Endothelial cell of umbilical vein (primary cell): ENCODE data around the gene TMEM92.

Source experiments
- EZH2 ChIP-seq: IDR thresholded peaks from 2 replicates; pipeline ENCODE4 v1.6.1; 2012; ENCODE audit warnings: borderline replicate concordance, low read depth, mild to moderate bottlenecking, moderate library complexity, low read length, inconsistent platforms; ENCODE audit not compliant: severe bottlenecking
- FOS ChIP-seq: IDR thresholded peaks from 2 replicates; pipeline ENCODE4 v1.6.1; 2011; ENCODE audit warnings: mild to moderate bottlenecking, low read length, moderate library complexity, borderline replicate concordance; ENCODE audit not compliant: insufficient read depth
- POLR2A ChIP-seq: IDR thresholded peaks from 2 replicates; pipeline ENCODE4 v1.6.1; 2012; ENCODE audit warnings: low read depth, mild to moderate bottlenecking, control low read depth, low read length
- POLR2AphosphoS5 ChIP-seq: IDR thresholded peaks from 2 replicates; pipeline ENCODE4 v1.6.1; 2012; ENCODE audit warnings: low read depth, mild to moderate bottlenecking, control low read depth, low read length, moderate library complexity; ENCODE audit not compliant: insufficient read depth
- TF ChIP-seq, protein P1 (sequence below), 2 donors: IDR thresholded peaks; 1 replicate in 1 of 2; 2 replicates in 1 of 2; pipeline ENCODE4 v1.5.1; 2011; ENCODE audit warnings: low read length in 2 of 2, mild to moderate bottlenecking in 2 of 2, moderate library complexity in 2 of 2, control low read depth in 1 of 2, inconsistent platforms in 1 of 2, low read depth in 1 of 2; ENCODE audit not compliant: insufficient read depth in 1 of 2; ENCODE audit errors: extremely low read depth in 1 of 2

DNA sequence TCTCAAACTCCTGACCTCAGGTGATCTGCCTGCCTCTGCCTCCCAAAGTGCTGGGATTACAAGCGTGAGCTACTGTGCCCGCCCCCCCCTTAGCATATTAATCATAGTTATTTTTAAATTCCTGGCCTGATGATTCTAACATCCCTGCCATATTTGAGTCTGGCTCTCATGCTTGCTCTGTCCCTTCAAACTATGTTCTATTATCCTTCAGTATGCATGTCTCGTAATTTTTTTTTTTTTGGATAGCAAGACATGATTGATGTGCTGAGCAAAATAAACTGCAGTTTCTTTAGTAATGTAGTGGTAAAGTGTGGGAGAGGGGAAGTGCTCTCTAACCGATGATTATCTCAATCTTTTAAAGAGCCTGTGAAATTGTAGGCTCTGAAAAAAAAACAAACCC lies 34.3 kb upstream of the TMEM92 start:
- TF ChIP-seq, protein P1, sequence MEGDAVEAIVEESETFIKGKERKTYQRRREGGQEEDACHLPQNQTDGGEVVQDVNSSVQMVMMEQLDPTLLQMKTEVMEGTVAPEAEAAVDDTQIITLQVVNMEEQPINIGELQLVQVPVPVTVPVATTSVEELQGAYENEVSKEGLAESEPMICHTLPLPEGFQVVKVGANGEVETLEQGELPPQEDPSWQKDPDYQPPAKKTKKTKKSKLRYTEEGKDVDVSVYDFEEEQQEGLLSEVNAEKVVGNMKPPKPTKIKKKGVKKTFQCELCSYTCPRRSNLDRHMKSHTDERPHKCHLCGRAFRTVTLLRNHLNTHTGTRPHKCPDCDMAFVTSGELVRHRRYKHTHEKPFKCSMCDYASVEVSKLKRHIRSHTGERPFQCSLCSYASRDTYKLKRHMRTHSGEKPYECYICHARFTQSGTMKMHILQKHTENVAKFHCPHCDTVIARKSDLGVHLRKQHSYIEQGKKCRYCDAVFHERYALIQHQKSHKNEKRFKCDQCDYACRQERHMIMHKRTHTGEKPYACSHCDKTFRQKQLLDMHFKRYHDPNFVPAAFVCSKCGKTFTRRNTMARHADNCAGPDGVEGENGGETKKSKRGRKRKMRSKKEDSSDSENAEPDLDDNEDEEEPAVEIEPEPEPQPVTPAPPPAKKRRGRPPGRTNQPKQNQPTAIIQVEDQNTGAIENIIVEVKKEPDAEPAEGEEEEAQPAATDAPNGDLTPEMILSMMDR (IDR thresholded peaks at IDR 0.05; ENCODE audit: extremely low read depth in 1 of 2, insufficient read depth in 1 of 2, low read depth in 1 of 2, low read length in 2 of 2) = no peak
- TF ChIP-seq POLR2AphosphoS5 (no peak), POLR2A (no peak), EZH2 (no peak), FOS (no peak)
